CD4-positive, alpha-beta T cell treated with Interleukin-15 for 4 hours (primary cell): ENCODE data around the gene DNAH3.
"Not testable (repeated sequence)": the region's sequence is repeated elsewhere in the genome, so short reads cannot be mapped to it uniquely, and the experiment has no call there.

ENCODE experiments used
- DNase-seq: peaks from one replicate; pipeline ENCODE4 v3.0.0-alpha.2; 2020; ENCODE audit warnings: low spot score

The DNAH3 gene

DNA sequence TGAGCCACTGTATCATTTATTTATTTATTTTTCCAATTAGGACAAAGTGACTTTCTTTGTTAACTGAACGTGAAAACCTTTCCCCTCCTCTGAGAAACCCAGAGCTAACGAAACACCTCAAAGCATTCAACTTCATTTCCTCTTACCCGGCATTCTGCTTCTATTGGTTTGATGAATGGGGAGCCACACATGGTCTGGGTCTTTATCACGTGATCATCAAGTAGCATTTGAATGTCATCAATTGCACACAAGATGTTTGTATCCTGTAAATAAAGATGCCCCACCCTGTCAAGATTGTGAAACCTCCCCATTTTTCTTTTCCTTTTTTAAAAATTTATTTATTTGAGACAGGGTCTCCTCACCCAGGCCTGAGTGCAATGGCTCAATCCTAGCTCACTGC is 80.1 kb downstream of the DNAH3 start:
- DNase-seq = no peak

DNA sequence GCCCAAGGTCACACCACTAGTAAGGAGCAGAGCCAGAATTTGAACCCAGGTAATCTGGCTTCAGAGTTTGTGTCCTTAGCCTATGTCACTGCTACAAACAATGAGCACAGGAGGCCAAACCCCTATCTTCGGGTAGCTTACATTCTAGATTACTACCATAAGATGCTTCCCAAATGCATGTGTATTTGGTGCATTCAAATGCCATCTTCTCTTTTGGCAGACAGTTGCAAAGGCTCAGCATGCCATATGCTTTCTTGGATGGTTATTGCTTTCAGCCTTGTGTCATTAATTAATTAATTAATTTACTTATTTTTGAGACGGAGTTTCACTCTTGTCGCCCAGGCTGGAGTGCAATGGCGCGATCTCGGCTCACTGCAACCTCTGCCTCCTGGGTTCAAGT is 80.7 kb downstream of the DNAH3 start:
- no peak for DNase-seq

DNA sequence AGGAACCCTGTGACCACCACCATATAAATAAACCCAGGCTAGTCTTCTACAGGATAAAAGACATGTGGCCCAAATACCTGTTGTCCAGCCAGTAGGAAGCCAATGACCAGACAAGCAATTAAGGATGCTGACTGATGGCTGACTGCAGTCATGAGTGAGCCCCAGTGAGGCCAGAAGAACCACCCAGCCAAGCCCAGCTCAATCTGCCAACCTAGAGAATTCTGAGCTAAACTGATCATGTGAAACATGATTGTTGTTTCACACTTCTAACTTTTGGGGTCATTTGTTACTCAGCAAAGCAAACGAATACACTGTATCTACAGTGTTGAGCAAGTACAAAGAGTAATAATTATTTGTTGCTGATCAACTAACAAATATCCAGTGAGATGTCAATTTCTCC is 86.4 kb downstream of the DNAH3 start:
- DNase-seq = no peak

DNA sequence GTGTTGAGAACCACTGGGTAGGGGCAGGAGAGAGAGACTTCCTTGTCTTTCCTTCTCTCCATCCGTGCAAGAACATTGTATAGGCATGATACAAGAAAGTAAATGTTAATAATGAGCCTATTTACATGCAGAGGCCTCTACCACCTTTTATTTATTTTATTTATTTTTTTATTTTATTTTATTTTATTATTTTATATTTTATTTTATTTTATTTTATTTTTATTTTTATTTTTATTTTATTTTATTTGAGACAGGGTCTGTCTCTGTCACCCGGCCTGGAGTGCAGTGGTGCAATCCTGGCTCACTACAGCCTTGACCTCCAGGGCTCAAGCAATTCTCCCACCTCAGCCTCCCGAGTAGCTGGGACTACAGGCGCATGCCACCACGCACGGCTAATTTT is 87.3 kb downstream of the DNAH3 start:
- DNase-seq = not testable (repeated sequence)

DNA sequence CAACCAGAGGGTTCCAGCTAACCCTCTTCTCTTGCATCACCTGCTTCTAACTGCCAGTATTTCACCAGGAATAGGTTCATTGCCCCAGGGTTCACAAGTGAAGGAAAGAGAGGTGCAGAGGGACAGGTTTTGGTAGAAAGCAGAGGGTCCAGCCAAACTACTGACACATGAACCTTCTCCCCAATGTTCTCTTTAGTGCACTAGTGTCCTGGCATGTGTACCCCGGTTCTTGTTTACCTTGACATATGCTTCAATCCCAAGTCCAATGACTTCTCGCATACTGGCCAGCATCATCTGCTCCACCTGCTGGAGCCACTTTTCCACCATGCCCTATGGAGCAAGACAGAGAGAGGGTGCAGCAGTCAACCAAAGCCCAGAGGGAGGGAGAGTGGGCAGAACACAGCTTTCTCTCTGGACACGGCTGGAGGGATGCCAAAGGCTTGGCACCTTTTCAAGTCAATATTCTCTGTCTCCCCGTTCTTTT is 90.6 kb downstream of the DNAH3 start:
- DNase-seq = no peak

DNA sequence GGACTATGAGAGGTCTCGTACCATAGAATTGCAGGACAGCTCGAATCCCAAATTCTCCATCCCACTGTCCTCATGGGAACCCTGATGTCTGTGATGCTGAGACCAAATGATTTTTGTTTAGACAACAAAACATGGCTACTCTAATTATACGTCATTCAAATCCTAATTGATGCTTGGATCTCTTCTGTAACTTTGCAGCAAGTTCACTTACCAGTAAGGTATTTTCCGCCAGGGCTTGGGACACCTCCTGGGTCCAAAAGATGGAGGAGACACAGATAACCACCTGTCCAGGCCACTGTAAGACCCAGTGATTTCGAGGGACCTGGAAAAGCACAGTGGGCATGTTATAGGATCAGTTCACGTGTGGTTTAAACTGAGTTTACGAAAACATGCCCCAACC is 92.8 kb downstream of the DNAH3 start:
- no peak for DNase-seq

DNA sequence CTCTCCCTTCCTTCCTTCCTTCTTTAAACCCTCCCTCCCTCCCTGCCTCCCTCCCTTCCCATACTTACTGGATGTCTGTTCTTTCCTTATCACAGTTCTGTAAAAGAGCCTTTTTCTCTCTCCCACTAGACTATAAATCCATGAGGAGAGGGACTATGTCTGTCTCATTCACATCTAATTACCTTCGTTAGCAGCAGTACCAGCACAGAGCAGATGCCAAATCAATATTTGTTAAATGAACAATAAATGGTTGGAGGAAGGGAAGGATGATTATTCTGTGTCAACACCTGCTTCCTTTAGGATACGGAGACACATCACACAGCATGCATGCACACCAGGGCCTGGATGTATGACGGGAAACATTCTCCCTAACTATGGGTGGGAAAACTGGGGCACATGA is 94.2 kb downstream of the DNAH3 start:
- no peak for DNase-seq

DNA sequence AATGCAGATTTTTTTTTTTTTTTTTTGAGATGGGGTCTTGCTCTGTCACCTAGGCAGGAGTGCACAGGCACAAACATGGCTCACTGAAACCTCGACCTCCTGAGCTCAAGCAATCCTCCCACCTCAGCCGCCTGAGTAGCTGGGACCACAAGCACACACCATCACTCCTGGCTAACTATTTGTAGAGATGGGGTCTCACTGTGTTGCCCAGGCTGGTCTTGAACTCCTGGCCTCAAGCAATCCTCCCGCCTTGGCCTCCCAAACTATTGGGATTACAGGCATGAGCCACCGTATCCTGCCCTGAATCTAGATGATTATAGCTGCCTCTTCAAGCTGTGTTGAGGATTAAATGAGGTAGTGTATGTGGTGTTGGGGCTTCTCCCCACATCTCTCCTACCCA is 94.9 kb downstream of the DNAH3 start:
- not testable (repeated sequence) for DNase-seq

DNA sequence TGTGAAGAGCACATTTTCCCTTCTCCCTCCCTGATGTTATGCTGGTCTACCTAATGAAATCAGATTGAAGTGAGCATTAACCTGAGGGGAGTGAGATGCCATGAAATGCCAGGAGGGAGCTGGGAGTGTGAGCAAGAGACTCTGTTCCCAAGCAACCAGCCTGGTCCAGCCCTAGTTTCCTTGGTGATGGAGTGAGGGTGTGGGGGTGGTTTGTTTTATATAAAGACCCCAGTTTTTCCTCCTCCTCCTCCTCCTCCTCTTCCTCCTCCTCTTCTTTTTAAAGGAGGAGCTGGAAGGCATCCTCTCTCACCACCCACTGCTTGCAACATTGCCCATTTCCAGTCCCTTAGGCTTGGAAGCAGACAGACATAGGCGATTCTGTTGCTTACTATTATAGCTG is 97.1 kb downstream of the DNAH3 start:
- DNase-seq = no peak

DNA sequence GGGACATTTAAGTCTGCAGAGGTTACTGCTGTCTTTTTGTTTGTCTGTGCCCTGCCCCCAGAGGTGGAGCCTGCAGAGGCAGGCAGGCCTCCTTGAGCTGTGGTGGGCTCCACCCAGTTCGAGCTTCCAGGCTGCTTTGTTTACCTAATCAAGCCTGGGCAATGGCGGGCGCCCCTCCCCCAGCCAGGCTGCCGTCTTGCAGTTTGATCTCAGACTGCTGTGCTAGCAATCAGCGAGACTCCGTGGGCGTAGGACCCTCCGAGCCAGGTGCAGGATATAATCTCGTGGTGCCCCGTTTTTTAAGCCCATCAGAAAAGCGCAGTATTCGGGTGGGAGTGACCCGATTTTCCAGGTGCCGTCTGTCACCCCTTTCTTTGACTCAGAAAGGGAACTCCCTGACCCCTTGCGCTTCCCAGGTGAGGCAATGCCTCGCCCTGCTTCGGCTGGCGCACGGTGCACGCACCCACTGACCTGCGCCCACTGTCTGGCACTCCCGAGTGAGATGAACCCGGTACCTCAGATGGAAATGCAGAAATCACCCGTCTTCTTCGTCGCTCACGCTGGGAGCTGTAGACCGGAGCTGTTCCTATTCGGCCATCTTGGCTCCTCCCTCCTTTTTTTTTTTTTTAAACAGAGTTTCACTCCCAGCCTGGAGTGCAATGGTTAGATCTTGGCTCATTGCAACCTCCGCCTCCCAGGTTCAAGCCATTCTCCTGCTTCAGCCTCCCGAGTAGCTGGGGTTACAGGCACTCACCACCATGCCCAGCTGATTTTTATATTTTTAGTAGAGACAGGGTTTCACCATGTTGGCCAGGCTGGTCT is 102.3 kb downstream of the DNAH3 start:
- DNase-seq = not testable (repeated sequence)

DNA sequence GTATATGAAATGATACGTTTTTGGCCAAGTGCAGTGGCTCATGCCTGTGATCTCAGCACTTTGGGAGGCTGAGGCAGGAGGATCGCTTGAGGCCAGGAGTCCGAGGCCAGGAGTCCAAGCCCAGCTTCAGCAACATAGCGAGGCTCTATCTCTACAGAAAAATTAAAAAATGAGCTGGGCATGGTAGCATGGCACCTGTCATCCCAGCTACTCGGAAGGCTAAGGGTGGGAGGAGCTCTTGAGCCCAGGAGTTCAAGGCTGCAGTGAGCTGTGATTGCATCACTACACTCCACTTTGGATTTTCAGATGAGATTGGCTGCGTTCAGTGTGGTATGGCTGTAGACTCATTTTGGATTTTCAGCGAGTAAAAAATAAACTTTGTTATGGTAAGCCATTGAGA is 112.4 kb downstream of the DNAH3 start:
- no peak for DNase-seq

DNA sequence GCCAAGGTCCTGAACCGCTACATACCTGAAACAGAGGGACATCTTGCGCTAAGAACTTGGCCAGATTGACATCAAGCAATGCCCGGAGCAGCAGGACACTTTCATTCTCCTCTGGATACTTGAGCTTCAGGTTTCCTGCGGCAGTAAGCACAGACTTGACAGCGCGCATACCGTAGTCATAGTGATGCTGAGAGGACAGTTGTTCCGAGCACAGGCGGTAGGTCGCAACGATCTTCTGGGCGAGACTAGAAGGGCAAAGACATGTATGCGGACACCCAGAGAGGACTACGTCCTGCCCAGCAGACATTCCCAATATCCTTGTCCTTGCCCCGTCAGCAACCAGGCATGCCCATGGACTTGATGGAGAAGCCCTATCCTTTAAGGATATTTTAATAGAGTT is 112.9 kb downstream of the DNAH3 start:
- DNase-seq = no peak

DNA sequence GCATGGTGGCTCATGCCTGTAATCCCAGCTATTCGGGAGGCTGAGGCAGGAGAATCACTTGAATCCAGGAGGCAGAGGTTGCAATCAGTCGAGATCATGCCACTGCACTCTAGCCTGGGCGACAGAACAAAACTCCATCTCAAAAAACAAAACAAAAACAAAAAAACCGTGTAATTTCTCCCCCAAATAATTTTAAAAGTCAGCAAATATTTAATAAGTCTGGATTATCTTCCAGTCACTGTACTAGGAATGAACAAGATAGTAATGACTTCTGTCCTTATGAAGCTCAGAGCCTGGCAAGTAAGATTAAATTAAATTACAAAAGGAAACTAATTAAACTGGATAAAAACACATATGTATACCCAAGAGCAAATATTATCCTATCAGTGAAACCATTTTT is 113.5 kb downstream of the DNAH3 start:
- DNase-seq = no peak

DNA sequence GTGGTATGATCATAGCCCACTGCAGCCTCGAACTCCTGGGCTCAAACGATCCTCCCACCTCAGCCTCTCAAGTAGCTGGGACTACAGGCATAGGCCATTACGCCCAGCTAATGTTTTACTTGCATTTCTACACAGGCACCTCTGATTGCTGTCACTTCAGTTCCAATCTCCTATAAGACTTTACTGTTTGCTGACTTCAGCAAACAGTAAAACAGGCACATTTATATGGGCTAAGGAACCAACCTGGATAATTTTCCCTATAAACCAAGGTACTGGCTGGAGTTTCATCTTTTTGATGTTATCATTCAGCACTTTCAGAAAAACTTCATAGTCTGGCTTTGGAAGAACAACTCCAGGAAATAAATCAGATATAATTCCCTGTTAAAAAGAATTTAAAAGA is 114.2 kb downstream of the DNAH3 start:
- no peak for DNase-seq

DNA sequence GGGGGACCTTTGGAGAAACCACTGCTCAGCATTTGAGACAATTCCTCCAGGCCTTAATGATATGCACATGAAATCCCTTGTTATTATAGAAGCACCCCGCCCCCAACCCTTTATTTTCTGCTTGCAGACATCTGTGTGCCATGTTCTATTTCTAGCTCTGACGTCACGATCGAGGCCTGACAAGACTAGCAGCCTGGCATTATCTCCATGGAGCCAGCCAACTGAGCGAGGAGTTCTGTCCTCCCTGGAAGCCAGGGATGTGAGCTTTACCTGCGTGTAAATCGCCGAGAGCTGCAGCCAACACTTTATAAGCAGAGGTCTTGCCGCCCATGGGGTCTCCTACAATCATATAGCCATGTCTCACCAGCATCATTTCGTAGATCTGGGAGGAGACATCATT is 116.9 kb downstream of the DNAH3 start:
- no peak for DNase-seq

DNA sequence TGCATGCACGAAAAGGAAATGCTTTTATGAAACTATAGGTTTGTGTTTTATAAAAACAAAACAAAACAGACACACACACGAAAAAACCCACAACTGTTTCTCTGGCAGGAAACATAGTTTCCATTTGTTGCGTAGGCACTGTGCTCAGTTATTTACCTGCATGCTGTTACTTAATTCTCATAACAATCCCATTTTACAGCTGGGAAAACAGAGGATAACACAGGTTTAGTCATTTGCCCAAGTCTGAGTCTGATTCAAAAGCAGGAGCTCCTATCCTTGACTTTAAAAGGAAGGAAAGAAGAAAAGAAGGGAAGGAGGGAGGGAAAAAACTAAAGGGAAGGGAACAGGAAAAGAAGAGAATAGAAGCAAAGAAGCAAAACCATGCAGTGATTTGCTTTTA is 117.4 kb downstream of the DNAH3 start:
- DNase-seq = no peak

DNA sequence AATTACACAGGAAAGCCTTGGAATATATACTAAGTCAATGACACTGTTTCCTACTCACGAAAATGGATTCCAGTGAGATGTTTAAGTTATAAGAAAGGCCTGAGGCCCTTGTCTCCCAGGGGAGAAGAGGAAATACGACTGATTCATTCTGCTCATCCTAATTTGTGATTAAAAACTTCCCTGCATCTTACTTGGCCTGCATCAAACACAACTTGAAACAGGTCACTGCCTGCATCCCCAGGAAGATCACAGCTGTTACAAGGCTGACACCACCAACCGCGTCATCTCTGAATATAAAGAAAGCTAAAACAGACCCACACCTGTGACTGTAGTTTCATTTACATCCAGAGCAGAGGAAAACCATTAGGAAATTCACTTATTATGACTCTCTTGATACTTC is 121.9 kb downstream of the DNAH3 start:
- no peak for DNase-seq

DNA sequence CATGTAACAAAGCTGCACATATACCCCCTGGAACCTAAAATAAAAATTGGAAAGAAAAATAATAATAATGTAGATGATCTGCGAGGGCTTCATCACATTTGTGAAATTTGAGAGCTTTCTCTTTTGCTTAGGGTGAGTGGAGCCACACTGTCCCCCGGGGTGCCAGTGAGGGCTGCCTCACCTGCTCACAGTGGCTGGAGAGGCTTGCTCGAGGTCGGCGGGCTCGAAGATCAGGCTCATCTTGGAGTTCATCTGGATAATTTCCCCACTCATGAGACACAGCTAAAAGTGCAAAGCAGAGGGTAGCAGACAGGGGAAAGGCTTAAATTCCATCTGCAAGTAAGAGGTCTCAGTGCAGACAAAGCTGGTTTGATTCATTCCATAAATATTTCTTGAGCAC is 123.8 kb downstream of the DNAH3 start:
- DNase-seq = no peak

DNA sequence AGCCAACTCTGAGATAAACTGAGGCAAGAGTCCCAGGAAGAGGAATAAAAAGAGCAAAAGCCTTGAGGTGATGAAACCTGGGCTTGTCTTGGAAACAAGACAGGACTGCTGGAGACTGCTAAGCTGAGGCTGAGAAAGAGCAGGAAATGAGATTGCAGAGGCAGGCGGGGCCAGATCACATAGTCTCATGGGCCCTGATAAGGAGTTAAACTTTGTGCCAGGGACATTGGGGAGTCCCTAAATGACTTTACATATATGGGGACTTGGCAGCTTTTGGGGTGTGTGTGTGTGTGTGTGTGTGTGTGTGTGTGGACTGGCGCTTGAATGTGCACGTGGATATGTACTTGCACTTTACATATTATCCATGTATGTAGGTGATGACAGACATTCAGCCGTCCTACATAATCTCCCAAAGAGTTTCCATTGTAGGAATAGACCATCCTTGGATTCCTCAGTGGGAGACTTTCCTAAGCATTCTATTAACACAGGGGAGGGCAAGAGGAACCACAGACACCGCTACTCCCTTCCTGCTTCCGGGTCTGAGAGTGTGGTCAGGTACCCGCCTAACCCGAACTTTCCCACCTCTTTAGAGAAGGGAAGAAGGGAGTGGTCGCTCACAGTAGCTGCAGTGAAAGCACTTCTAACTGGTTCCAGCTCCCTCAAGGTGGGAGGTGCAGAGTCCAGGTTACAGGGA is 127.0 kb downstream of the DNAH3 start:
- no peak for DNase-seq

DNA sequence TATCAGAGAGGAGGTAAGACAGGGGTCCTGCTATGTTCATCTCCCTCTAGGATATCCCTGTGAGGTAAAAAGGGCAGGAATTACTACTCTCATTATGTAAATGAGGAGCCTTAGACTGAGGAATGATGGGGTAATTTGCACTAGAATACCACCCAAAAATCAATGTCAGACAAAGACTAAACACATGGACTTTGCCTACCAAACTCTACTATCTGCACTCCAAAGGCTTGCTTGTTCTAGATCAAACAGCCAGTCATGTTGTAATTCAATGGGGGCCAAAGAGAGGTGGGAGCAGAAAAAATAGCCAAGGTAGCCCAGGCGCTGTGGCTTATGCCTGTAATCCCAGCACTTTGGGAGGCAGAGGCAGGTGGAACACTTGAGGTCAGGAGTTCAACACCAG is 129.3 kb downstream of the DNAH3 start:
- DNase-seq = no peak

DNA sequence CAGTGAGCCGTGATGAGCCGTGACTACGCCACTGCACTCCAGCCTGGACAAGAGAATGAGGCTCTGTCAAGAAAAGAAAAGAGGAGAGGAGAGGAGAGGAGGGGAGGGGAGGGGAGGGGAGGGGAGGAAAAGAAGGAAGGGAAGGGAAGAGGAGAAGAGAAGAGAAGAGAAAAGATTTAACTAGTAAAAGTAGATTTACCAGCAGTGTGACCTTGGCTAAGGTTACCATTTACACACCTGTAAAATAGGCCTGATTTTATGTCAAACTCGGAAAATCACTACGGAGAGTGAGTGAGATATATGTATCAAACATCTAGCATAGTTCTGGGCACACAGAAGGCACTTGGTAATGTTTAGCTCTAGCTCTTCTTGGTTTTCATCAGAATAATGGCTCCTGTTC is 140.8 kb downstream of the DNAH3 start:
- DNase-seq = no peak

DNA sequence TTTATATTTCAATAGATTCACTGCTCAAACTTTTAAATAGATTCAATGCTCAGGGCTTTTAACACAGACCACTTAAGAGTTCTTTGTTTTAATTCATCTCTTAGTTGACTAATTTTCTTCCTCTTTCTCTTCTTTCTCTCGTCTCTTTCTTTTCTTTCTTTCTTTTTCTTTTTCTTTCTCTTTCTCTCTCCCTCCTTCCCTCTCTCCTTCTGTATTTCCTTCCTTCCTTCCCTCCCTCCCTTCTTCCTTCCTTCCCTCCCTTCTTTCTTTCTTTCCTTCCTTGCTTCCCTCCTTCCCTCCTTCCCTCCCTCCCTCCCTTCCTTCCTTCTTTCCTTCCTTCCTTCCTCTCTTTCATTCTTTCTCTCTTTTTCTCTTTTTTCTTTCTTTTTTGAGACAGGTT is 145.6 kb downstream of the DNAH3 start:
- DNase-seq = no peak

DNA sequence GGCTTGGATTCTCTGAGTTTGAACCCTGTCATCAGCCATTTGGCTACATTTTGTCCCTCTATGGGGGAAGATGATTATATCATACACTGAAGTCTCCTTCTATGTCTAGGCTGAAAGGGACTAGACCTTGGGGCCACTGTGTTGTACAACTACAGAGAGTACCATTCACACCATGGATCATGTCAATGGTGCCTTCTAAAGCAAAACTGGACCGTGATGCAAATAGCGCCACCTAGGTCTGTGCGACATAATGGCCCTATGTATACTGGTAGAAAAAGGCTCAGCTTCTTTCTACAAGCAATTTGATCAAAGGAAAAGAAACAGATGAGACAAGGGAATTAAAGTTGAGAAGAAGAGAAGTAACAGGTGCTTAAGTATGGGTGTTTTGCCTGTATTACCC is 149.4 kb downstream of the DNAH3 start:
- DNase-seq = no peak

DNA sequence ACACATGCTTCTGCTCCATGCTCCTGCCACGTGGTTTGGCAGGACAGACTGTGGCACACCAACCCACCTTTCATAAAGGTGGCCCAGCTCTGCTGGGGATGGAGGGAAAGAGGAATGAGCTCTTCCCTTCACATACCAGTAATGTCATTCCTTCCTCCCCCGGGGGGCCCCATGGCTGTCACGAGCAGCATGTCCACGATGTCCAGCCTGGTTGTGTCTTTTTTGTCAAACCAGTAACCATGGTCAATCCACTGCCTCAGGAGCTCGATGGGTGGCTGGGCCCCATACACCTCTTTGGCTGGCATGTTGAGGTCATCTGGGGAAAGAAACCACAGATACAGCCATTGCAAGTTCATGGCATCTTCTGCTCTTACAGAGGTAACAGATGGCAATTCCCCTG is 153.5 kb downstream of the DNAH3 start:
- no peak for DNase-seq
